ENCODE measurements around the gene GPR152.

The GPR152 gene

DNA sequence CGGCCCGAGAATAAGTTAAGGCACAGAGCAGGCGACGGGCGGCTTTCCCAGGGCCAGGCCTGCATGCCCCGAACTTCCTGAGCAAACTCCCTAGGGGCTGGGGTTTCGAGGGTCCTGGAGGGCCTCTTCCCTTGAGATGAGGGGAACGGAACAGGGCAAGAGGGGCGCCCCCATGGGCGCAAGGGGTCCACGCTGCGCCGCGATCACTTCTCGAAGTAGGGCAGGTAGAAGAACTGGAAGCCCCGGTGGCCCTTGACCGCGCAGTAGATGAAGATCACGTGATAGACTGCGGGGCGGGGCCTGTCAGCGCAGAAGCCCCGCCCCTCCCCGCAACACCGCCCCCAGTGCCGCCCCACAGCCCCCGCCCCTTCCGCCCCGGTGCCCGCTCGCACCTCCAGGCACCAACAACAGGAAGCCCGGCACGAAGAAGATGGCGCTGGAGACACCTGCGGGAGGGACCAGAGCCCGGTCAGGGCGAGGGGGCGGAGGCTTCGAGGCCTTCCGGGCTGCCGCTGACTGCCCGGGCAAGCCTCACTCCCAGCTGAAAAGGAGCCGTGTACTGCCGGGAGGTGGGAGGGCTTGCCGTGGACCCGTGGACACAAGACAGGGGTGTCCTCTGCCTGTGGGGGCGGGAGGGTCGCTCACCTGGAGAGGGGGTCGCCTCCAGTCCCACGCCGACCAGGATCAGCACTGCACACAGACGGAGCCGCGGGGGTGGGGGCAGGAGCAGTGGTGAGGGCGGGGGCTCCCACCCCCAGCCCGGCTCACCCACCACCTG, 12.1 kb upstream of the GPR152 start:
- DNase-seq (ENCODE audit: low read depth), result peak; percentile 86

GRCh38 chr11:67463680-67464410, 11.3 kb upstream of the GPR152 start:
- DNase-seq (ENCODE audit: low read depth), result no peak

GRCh38 chr11:67463186-67463585, 10.7 kb upstream of the GPR152 start:
- DNase-seq (ENCODE audit: low read depth), result no peak

DNA sequence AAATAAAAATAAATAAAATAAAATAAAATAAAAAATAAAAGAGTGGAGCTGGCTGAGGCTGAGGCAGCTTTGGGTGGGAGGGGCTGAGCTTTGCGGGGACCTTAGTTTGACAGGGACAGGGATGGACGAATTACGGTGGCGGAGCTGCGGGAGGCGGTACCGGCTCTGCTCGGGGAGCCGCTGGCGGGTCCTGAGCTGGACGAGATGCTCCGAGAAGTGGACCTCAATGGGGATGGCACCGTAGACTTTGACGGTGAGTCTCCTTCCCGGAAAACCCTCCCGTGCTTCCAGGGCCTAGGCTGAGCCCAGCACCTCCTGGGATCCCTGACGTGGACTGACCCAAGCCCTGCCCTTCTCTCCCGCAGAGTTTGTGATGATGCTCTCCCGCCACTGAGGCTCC, 5.7 kb upstream of the GPR152 start:
- no peak for DNase-seq (ENCODE audit: low read depth)

GRCh38 chr11:67457453-67457852, 4.9 kb upstream of the GPR152 start:
- DNase-seq (ENCODE audit: low read depth), result no peak

- no peak for DNase-seq (ENCODE audit: low read depth)
These were observed 3.7 kb upstream of the GPR152 start for GRCh38 chr11:67456068-67456705.

GRCh38 chr11:67455054-67455453, 2.5 kb upstream of the GPR152 start, which contains the start of gene CABP4:
Gene CABP4, plus strand, starts transcription at chr11:67455354. Its CDS starts 70 bp downstream, at chr11:67455424.
- no peak for DNase-seq (ENCODE audit: low read depth)

DNA sequence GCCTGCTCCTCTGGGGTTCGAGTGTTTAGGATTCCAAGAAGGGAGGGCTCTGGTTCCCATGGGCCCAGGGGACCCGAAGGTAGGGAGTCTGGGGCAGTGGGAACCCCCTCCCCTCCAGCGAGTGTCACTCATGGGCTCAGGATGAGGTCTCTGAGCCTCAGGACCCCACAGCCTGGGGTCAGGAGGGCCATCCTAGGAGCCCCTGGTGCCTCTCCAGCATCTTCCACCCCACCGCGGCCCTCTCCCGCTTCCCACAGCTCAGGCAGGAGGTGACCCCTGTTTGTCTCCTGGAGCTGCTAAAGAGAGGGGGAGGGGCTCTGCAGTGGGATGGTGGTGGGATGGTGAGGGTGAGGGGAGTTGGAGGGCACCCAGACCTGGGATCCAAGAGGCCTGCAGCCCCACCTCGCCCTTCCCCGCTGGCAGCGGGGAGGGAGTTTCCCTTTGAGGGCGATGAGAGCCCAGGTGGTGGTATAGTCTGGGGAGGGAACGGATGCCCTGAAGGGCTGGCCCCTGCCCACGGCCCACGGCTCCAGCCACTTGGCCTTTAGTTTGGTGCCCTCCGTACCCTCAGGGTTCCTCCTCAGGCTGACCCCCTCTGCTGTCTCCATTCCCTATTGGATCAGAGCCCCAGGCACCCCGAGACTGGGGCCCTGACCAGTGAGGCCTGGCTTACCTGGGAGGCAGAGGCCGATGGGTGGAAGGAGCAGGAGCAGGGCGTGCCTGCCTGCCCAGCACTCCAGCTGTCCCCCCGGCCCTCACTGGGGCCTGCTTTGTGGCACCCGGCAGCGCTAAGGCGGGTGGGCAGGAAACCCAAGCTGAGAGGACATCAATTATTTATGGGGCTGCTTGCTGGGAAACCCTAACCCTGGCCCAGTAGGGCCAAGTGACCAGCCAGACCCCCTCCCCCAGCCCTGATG, 1.5 kb upstream of the GPR152 start:
- DNase-seq (ENCODE audit: low read depth), result no peak

DNA sequence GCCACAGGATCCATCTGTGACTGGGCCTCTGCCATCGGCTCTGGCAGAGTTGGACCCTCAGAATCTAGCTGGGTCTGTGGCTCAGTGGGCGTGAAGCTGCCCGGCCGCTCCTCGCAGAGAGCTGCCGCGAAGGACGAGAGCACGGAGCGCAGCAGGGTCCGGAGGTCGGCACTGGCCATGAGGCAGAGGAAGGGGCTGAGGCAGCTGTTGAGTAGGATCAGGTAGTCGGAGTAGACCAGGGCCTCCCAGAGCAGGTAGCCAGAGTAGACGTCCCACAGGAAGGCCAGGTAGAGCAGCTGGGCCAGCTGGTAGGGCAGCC, 912 bp downstream of the GPR152 start:
- no peak for DNase-seq (ENCODE audit: low read depth)

GRCh38 chr11:67450796-67451657, 1.5 kb downstream of the GPR152 start:
- no peak for DNase-seq (ENCODE audit: low read depth)

- no peak for DNase-seq (ENCODE audit: low read depth)
These were observed 3.2 kb downstream of the GPR152 start for GRCh38 chr11:67449116-67449844.

- DNase-seq (ENCODE audit: low read depth), result no peak
These were observed 4.3 kb downstream of the GPR152 start for GRCh38 chr11:67448220-67448609.

GRCh38 chr11:67445515-67445914, 7.0 kb downstream of the GPR152 start:
- DNase-seq (ENCODE audit: low read depth), result no peak

DNA sequence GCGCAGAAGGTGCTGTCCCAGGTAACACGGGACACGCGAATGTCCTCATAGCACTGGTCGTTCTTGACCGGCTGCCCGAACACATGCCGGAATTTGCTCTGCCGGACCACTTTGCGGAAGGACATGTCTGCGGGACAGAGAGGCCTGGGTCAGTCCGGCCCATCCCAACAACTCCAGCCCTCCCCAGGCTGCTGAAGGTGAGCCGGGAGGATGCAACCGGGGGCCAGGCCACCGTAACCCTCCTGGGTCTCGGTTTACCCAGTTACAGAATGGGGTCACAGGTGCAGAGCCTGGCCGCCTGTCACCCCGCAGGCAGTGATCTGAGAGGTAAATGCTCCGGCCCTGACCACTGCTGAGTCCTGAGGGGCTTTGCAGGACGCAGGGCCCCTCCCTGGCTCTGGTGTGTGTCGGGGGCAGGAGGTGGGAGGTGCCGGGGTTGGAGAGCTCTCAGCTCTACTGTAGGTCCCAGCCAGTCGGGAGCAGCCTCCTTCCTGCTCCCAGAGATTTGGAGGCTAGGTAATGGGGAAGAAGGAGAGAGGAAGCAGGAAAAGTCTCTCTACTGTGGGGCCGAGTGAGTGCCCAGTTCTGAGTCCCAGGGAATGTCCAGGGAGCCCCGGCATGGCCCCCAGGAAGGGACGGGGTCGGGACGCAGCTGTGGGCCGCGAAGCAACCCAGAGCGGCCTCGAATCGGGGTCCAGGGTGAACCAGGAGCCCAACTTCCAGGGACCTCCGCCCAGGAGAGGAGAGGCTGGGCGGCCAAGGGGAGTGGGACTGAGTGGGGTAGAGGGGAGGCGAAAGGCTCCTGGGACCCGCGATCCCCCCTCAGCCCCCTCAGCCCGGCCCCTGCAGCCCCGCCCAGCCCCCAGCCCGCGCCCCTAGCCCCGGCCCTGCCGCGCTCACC, 9.8 kb downstream of the GPR152 start:
- DNase-seq (ENCODE audit: low read depth), result no peak

- DNase-seq (ENCODE audit: low read depth), result no peak
These were observed 10.7 kb downstream of the GPR152 start for GRCh38 chr11:67441731-67442351.

DNA sequence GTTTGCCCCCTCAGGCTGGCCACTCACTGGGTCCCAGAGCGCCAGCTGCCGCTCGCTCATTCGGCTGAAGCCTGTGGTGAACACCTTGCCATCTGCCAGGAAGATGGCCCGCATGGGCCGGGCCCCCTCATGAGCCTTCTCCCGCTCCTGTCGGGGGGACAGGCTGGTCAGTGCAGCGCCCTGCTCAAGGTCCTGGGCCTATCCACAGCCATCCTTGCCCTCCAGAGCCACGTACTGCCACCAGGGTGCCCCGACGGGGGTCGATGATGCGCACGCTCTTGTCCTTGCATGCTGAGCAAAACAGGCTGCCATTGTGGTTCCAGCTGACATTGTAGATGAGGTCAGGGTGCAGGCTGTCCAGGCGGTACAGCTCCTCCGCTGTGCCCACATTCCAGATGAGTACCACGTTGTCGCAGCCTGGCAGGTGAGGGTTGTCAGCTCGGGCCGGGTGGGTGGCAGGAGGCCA, 11.4 kb downstream of the GPR152 start:
- no peak for DNase-seq (ENCODE audit: low read depth)

DNA sequence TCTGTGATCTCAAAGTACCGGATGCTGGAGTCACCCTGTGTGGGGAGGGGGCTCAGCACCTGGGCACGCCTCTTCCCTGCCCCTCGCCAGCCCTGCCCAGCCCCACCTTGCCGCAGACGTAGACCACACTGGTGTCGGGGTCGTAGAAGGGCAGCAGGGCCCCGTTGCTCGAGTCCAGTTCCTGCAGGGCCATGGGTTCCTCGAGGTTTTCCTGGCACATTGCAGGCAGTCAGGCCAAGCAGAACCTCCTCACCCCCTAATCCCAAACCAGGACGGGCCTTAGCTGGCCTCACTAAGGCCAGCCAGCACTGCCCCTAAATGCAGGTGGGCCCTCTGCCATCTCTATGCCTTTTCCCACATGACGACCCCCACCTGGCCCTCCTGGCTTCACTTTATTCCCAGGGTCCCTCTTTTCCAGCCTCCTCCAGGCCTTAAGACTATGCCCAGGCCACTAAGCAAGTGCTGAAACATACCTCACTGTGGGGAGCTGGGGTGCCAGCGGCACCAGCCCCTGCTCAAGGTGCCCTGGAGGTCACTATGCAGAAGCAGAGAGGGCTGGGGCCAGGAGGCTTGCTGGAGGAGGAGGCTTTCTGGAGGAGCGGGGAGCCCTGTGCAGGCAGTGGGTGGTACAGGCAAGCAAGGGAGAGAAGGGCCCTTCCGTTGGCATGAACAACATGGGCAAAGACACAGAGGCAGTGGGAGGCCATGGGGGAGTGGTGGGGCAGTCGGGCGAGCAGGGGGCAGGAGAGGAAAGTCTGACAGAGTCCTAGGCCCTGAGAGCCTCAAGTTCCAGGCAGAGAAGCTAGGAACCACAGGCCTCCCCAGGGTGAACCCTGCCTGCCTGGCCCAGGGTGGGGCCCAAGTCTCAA, 12.1 kb downstream of the GPR152 start:
- no peak for DNase-seq (ENCODE audit: low read depth)
